ENCODE measurements around the gene NAV3.

The NAV3 gene

DNA sequence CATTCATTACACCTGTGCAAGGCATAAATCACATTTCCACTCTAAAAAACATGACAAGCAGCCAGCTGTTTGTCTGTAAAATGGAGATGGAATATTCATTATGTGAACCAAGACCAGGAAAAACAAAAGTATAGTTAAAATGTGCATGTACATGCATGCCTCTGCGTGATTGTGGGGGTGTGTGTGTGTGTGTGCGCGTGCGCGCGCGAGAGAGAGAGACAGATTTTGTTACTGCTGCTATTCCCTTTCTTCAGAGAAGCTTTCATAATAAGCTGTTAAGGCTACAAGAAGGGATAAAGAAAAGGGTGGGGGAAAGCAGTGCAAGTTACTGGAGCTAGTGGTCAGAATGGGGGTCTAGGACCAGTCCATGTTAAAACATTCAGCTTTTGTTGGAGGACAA, 430.3 kb downstream of the NAV3 start:
- TF ChIP-seq, protein P1, sequence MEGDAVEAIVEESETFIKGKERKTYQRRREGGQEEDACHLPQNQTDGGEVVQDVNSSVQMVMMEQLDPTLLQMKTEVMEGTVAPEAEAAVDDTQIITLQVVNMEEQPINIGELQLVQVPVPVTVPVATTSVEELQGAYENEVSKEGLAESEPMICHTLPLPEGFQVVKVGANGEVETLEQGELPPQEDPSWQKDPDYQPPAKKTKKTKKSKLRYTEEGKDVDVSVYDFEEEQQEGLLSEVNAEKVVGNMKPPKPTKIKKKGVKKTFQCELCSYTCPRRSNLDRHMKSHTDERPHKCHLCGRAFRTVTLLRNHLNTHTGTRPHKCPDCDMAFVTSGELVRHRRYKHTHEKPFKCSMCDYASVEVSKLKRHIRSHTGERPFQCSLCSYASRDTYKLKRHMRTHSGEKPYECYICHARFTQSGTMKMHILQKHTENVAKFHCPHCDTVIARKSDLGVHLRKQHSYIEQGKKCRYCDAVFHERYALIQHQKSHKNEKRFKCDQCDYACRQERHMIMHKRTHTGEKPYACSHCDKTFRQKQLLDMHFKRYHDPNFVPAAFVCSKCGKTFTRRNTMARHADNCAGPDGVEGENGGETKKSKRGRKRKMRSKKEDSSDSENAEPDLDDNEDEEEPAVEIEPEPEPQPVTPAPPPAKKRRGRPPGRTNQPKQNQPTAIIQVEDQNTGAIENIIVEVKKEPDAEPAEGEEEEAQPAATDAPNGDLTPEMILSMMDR (IDR thresholded peaks at IDR 0.05; ENCODE audit: insufficient read depth, low read length), result no peak
- TF ChIP-seq, protein P2, sequence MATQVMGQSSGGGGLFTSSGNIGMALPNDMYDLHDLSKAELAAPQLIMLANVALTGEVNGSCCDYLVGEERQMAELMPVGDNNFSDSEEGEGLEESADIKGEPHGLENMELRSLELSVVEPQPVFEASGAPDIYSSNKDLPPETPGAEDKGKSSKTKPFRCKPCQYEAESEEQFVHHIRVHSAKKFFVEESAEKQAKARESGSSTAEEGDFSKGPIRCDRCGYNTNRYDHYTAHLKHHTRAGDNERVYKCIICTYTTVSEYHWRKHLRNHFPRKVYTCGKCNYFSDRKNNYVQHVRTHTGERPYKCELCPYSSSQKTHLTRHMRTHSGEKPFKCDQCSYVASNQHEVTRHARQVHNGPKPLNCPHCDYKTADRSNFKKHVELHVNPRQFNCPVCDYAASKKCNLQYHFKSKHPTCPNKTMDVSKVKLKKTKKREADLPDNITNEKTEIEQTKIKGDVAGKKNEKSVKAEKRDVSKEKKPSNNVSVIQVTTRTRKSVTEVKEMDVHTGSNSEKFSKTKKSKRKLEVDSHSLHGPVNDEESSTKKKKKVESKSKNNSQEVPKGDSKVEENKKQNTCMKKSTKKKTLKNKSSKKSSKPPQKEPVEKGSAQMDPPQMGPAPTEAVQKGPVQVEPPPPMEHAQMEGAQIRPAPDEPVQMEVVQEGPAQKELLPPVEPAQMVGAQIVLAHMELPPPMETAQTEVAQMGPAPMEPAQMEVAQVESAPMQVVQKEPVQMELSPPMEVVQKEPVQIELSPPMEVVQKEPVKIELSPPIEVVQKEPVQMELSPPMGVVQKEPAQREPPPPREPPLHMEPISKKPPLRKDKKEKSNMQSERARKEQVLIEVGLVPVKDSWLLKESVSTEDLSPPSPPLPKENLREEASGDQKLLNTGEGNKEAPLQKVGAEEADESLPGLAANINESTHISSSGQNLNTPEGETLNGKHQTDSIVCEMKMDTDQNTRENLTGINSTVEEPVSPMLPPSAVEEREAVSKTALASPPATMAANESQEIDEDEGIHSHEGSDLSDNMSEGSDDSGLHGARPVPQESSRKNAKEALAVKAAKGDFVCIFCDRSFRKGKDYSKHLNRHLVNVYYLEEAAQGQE (IDR thresholded peaks at IDR 0.05; ENCODE audit: insufficient replicate concordance, low read depth), result no peak
- TF ChIP-seq POLR2AphosphoS5 (IDR thresholded peaks at IDR 0.05; ENCODE audit: low read depth) (no peak), SPI1 (IDR thresholded peaks at IDR 0.05; ENCODE audit: borderline replicate concordance, low read depth) (no peak), GABPA (IDR thresholded peaks at IDR 0.05; ENCODE audit: low read depth) (no peak)
- no peak overlapping the region for H3K4me3 ChIP-seq (replicated peaks; ENCODE audit: insufficient read depth, low read length)
- no peaks in the 10 kb centered on the region for H3K27me3 ChIP-seq (ENCODE audit: insufficient read depth, poor library complexity, severe bottlenecking)
- DNase-seq (ENCODE audit: low read depth in 1 of 2, low spot score in 1 of 2), result no peak
- H3K27ac ChIP-seq (replicated peaks), result no peak overlapping the region

DNA sequence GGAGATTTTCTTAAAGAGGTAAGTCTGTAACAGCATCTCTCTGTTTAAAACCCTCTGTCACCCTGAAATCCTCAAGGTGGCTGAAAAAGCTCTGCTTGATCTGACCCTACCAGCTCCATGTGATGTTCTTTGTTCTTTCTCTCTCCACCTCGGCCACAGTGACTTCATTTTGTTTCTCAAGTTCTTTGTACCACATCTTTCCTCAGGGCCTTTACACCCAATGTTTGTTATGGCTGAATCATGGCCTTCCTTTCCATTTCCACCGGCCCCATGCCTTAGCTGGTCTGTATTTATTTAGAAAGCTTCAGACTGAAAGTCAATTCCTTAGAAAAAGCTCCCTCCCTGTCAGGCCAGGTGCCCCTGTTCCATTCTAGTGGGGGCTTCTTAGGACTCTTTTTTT, 431.2 kb downstream of the NAV3 start:
- no peak for DNase-seq (ENCODE audit: low read depth in 1 of 2, low spot score in 1 of 2)
- Histone ChIP-seq H3K27me3 (ENCODE audit: insufficient read depth, poor library complexity, severe bottlenecking) (no peaks in the 10 kb centered on the region), H3K4me3 (replicated peaks; ENCODE audit: insufficient read depth, low read length) (no peak overlapping the region), H3K27ac (replicated peaks) (no peak overlapping the region)
- TF ChIP-seq, protein P1 (IDR thresholded peaks at IDR 0.05; ENCODE audit: insufficient read depth, low read length), result no peak
- TF ChIP-seq POLR2AphosphoS5 (IDR thresholded peaks at IDR 0.05; ENCODE audit: low read depth) (no peak), SPI1 (IDR thresholded peaks at IDR 0.05; ENCODE audit: borderline replicate concordance, low read depth) (no peak), GABPA (IDR thresholded peaks at IDR 0.05; ENCODE audit: low read depth) (no peak)
- TF ChIP-seq, protein P2 (IDR thresholded peaks at IDR 0.05; ENCODE audit: insufficient replicate concordance, low read depth), result no peak

All from HL-60 (cell line).